Activated T-helper 1 cell treated with anti-CD3 and anti-CD28 coated beads, Interleukin-12 subunit alpha, Interleukin-12 subunit beta, Interleukin-2, Interleukin-4 antibody, amounts not matched to agents 30 ng/mL and 10 ng/mL and 1 ng/mL, durations not matched to agents 14 hours and 24 hours and 36 hours (primary cell): ENCODE measurements around the gene C12orf76. TPM values are rescaled to one million over a fixed set of nuclear protein-coding genes. Genes with fewer than 3 reads are reported as not detected.
"Not testable (repeated sequence)": the region's sequence is repeated elsewhere in the genome, so short reads cannot be mapped to it uniquely, and the experiment has no call there.

Source experiments
- DNase-seq: peaks from one replicate; pipeline ENCODE4 v3.0.0; 2021; ENCODE audit warnings: low spot score
- H3K27ac Mint-ChIP-seq: one replicate; pipeline ENCODE4 v1.8.0; 2021; ENCODE audit warnings: mild to moderate bottlenecking, mixed read lengths
- H3K27me3 Mint-ChIP-seq: one replicate; pipeline ENCODE4 v1.8.0; 2022; ENCODE audit warnings: mild to moderate bottlenecking, moderate library complexity, mixed read lengths; ENCODE audit not compliant: insufficient read depth
- H3K36me3 Mint-ChIP-seq: one replicate; pipeline ENCODE4 v1.8.0; 2021; ENCODE audit warnings: low read depth, mixed read lengths
- H3K4me1 Mint-ChIP-seq: one replicate; pipeline ENCODE4 v1.8.0; 2021; ENCODE audit warnings: low read depth, mixed read lengths
- H3K4me3 Mint-ChIP-seq: one replicate; pipeline ENCODE4 v1.8.0; 2021; ENCODE audit warnings: mild to moderate bottlenecking, moderate library complexity, mixed read lengths
- H3K9me3 Mint-ChIP-seq: one replicate; pipeline ENCODE4 v1.8.0; 2021; ENCODE audit warnings: mixed read lengths
- intact Hi-C: fragments of 100-400 bp; cut with micrococcal nuclease; formaldehyde crosslinking; loops from one replicate; pipeline ENCODE4 v1.15.1; 2024
- total RNA-seq: library from RNA; stranded (reverse); gene quantifications from 2 replicates; pipeline ENCODE4 v1.2.3, GENCODE V29; 2022

Gene C12orf76
- total RNA-seq, 1 donor from 2014 or later, result 20.8 TPM

GRCh38 chr12:110033888-110034287, 14.4 kb downstream of the C12orf76 start:
- DNase-seq, result no peak
- no peak overlapping the region for H3K4me3 Mint-ChIP-seq
- peaks cover 33% of the 10 kb centered on the region for H3K4me1 Mint-ChIP-seq
- H3K36me3 Mint-ChIP-seq, result peaks cover 53% of the 10 kb centered on the region
- no peak overlapping the region for H3K27ac Mint-ChIP-seq
- no peaks in the 10 kb centered on the region for H3K27me3 Mint-ChIP-seq
- no peaks in the 10 kb centered on the region for H3K9me3 Mint-ChIP-seq
- intact Hi-C loops, result no loop called here

DNA sequence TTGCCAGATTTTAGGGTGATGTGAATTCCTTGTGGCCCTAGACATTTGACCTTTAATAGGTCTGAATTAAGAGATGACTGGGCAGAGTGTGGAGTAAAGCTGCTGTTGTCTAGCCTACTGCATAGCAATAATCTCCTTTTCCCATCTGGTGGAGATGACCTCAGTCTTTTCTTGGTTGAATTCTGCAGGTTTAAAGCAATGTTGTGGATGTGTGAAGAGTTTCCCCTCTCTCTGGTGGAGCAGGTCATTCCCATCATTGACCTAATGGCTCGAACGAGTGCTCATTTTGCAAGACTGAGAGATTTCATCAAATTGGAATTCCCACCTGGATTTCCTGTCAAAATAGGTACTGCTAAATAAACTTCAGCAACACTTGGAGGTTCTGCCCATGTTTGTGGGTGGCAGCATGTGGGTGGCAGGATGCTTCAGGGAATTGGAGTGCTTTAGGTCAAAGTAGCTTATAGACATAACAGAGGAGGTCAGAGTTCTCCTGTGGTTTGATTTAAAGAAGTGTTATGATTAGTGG, 19.0 kb downstream of the C12orf76 start:
- Mint-ChIP-seq H3K4me3 (no peak overlapping the region), H3K27me3 (no peaks in the 10 kb centered on the region), H3K4me1 (peaks cover 25% of the 10 kb centered on the region), H3K9me3 (no peaks in the 10 kb centered on the region), H3K27ac (peak overlapping the region; percentile 23), H3K36me3 (peaks cover 49% of the 10 kb centered on the region)
- no peak for DNase-seq
- intact Hi-C loops, result no loop called here

- Mint-ChIP-seq H3K36me3 (peaks cover 50% of the 10 kb centered on the region), H3K27ac (peak overlapping the region; percentile 44), H3K4me3 (no peak overlapping the region), H3K4me1 (peaks cover 33% of the 10 kb centered on the region), H3K9me3 (no peaks in the 10 kb centered on the region), H3K27me3 (no peaks in the 10 kb centered on the region)
- no peak for DNase-seq
- intact Hi-C loops, result no loop called here
These were observed 20.0 kb downstream of the C12orf76 start for GRCh38 chr12:110028323-110028722.

DNA sequence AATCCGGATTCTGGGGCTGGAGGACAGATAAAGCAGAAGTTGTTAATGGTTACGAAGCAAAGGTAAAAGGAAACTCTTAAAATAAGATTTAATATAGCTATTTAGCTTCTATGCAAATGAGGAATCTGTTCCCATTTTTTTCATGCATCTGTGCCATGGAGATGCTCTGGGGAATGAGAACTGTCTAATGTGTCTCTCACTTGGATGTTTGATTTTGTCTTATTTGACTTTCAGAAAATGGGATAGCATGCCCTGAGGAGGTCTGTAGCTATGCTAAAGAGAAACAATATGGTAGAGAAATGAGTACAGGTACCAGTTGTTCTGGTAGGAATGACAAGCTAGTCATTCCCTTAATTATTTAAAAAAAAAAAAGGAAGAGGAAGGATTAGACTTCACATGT, 24.3 kb downstream of the C12orf76 start:
- intact Hi-C loops, result no loop called here
- Mint-ChIP-seq H3K27me3 (no peaks in the 10 kb centered on the region), H3K9me3 (no peaks in the 10 kb centered on the region), H3K27ac (no peak overlapping the region), H3K4me3 (no peak overlapping the region), H3K36me3 (peaks cover 59% of the 10 kb centered on the region), H3K4me1 (peaks cover 31% of the 10 kb centered on the region)
- no peak for DNase-seq

GRCh38 chr12:110023059-110023980, 25.0 kb downstream of the C12orf76 start:
- no peak overlapping the region for H3K27ac Mint-ChIP-seq
- intact Hi-C loops, result no loop called here
- no peaks in the 10 kb centered on the region for H3K9me3 Mint-ChIP-seq
- H3K27me3 Mint-ChIP-seq, result no peaks in the 10 kb centered on the region
- no peak overlapping the region for H3K4me3 Mint-ChIP-seq
- peaks cover 64% of the 10 kb centered on the region for H3K36me3 Mint-ChIP-seq
- peaks cover 35% of the 10 kb centered on the region for H3K4me1 Mint-ChIP-seq
- DNase-seq, result no peak

DNA sequence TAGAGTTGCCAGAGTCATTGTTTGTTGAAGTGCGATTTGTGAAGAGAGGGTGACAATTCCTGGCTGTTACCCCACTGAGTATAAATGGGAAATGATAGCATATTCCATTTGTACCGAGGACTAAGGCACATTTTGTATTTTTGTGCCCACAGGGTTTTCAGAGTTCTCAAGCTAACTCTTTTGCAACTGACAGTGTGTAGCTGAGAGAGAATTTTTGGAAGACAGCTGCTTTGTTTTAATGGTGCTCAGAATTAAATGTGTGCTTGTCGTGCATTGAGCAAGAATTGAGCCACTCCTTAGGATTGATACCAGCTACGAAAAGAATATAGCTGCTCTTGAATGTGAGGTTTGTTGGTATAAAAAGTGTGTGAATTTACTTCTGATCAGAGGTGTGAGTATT, 27.4 kb downstream of the C12orf76 start:
- H3K9me3 Mint-ChIP-seq, result no peaks in the 10 kb centered on the region
- no peaks in the 10 kb centered on the region for H3K27me3 Mint-ChIP-seq
- no peak for DNase-seq
- no peak overlapping the region for H3K4me3 Mint-ChIP-seq
- H3K4me1 Mint-ChIP-seq, result peaks cover 24% of the 10 kb centered on the region
- H3K36me3 Mint-ChIP-seq, result peaks cover 53% of the 10 kb centered on the region
- intact Hi-C loops, result no loop called here
- no peak overlapping the region for H3K27ac Mint-ChIP-seq

GRCh38 chr12:110015132-110015531, 33.2 kb downstream of the C12orf76 start:
- H3K9me3 Mint-ChIP-seq, result no peaks in the 10 kb centered on the region
- peaks cover 44% of the 10 kb centered on the region for H3K4me1 Mint-ChIP-seq
- peak overlapping the region; percentile 90 for H3K27ac Mint-ChIP-seq
- no peak for DNase-seq
- H3K36me3 Mint-ChIP-seq, result peaks cover 45% of the 10 kb centered on the region
- H3K4me3 Mint-ChIP-seq, result peak overlapping the region; percentile 53
- intact Hi-C loops, result loop anchor here (1.0 kb wide), 2 partner anchors 81 to 210 kb away; no protein-coding TSS in a partner anchor
- H3K27me3 Mint-ChIP-seq, result no peaks in the 10 kb centered on the region

DNA sequence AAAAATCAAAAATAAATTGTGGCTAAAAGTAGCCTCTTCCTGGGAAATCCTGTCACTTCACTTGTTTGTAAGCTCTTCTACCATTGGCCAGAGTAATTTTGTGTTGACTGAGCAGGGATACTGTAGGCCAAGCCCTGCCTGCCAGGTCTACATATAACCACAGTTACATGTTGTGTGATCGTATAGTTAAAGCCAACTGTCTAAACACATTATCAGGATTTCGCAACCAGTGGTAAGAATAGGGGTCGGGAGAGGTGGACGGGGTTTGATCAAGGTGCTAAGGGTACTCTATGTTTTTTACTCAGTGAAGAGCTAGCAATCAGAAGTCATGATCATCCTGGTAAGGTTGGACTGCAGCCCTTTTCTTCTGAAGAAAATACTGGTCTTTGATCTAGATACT, 35.7 kb downstream of the C12orf76 start:
- Mint-ChIP-seq H3K27ac (peak overlapping the region; percentile 4), H3K27me3 (no peaks in the 10 kb centered on the region), H3K4me3 (no peak overlapping the region), H3K4me1 (peaks cover 55% of the 10 kb centered on the region), H3K36me3 (peaks cover 44% of the 10 kb centered on the region), H3K9me3 (no peaks in the 10 kb centered on the region)
- DNase-seq, result no peak
- intact Hi-C loops, result no loop called here

DNA sequence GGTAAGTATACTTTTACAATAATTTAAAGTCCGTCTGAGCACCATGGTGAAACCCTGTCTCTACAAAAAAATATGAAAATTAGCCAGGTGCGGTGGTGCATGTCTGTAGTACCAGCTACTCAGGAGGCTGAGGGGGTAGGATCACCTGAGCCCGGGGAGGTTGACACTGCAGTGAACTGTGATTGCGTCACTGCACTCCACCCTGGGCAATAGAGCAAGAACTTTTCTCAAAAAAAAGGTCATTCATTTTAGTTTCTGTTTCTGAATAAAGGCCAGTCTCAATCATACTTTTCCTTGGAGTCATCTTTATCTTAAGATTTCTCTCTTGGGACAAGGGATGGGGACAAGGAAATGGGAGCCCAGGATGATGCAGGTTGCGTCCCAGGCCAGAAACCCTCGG, 36.2 kb downstream of the C12orf76 start:
- Mint-ChIP-seq H3K4me1 (peaks cover 55% of the 10 kb centered on the region), H3K36me3 (peaks cover 43% of the 10 kb centered on the region), H3K4me3 (no peak overlapping the region), H3K27ac (peak overlapping the region; percentile 4), H3K9me3 (no peaks in the 10 kb centered on the region), H3K27me3 (no peaks in the 10 kb centered on the region)
- intact Hi-C loops, result no loop called here
- DNase-seq, result no peak

GRCh38 chr12:110010853-110011723, 37.2 kb downstream of the C12orf76 start:
- Mint-ChIP-seq H3K27ac (peak overlapping the region; percentile 2), H3K36me3 (peaks cover 47% of the 10 kb centered on the region), H3K9me3 (no peaks in the 10 kb centered on the region), H3K27me3 (no peaks in the 10 kb centered on the region), H3K4me3 (no peak overlapping the region), H3K4me1 (peaks cover 60% of the 10 kb centered on the region)
- DNase-seq, result no peak
- intact Hi-C loops, result no loop called here

DNA sequence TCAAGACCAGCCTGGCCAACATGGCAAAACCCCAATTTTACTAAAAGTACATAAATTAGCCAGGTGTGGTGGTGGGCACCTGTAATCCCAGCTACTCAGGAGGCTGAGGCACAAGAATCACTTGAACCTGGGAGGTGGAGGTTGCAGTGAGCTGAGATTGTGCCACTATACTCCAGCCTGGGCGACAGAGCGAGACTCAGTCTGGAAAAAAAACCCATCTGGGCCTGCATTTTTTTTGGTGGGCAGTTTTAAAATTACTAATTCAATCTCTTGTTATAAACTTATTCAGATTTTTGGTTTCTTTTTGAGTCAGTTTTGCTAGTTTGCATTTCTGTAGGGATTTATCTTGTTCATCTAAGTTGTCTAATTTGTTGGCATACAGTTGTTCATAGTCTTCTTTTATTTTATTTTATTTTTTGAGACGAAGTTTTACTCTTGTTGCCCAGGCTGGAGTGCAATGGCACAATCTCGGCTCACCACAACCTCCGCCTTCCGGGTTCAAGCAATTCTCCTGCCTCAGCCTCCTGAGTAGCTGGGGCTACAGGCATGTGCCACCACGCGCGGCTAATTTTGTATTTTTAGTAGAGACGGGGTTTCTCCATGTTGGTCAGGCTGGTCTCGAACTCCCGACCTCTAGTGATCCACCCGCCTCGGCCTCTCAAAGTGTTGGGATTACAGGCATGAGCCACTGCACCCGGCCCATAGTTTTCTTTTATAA, 39.5 kb downstream of the C12orf76 start:
- not testable (repeated sequence) for H3K4me3 Mint-ChIP-seq, H3K9me3 Mint-ChIP-seq, H3K27me3 Mint-ChIP-seq, DNase-seq, H3K27ac Mint-ChIP-seq
- peaks cover 44% of the 10 kb centered on the region for H3K36me3 Mint-ChIP-seq
- peaks cover 71% of the 10 kb centered on the region for H3K4me1 Mint-ChIP-seq
- intact Hi-C loops, result loop anchor here (2.0 kb wide), 1 partner anchor 14 kb away; no protein-coding TSS in a partner anchor

- no peak for DNase-seq
- H3K9me3 Mint-ChIP-seq, result no peaks in the 10 kb centered on the region
- H3K4me3 Mint-ChIP-seq, result no peak overlapping the region
- peaks cover 79% of the 10 kb centered on the region for H3K4me1 Mint-ChIP-seq
- peaks cover 48% of the 10 kb centered on the region for H3K36me3 Mint-ChIP-seq
- H3K27ac Mint-ChIP-seq, result no peak overlapping the region
- H3K27me3 Mint-ChIP-seq, result no peaks in the 10 kb centered on the region
- intact Hi-C loops, result loop anchor here (2.0 kb wide), 1 partner anchor 13 kb away; no protein-coding TSS in a partner anchor
These were observed 40.4 kb downstream of the C12orf76 start for GRCh38 chr12:110007881-110008280.
